ENCODE data around the gene CCDC142. TPM values are rescaled to one million over a fixed set of nuclear protein-coding genes. Genes with fewer than 3 reads are reported as not detected.

The CCDC142 gene
- total RNA-seq, 2 donors from 2014 or later = 28.0 to 28.3 TPM

DNA sequence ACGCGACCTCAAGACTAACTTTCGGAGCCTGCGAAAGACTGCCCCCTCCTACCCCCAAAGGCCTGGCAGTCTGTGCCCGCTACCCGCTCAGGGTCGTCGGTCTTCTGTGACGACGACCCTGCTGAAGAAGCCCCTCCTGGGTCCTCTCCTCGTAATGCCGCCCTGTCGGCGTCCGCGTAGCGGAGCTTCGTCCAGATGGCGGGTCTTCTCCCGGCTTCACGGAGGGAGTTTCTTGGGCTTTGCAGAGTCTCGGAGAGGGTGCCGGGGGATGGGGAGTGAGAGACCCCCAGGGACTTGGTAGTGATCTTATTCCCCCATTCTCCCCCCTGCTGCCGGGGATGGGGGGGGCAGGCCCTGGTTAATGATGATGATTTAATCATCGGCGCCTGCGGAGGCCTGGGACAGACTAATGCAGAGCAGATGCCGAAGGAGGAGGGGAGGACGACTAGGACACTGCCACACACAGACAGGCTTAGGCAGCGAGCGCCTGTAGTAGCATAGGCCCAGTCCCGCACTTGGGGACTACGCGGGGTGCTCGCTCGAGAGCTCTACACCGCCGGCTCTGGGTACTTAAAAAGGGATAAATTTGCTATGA lies 25.2 kb upstream of the CCDC142 start:
- TF ChIP-seq POLR2A (IDR thresholded peaks at IDR 0.05) (no peak), POLR2AphosphoS5 (IDR thresholded peaks at IDR 0.05) (no peak)
- TF ChIP-seq, protein P1, sequence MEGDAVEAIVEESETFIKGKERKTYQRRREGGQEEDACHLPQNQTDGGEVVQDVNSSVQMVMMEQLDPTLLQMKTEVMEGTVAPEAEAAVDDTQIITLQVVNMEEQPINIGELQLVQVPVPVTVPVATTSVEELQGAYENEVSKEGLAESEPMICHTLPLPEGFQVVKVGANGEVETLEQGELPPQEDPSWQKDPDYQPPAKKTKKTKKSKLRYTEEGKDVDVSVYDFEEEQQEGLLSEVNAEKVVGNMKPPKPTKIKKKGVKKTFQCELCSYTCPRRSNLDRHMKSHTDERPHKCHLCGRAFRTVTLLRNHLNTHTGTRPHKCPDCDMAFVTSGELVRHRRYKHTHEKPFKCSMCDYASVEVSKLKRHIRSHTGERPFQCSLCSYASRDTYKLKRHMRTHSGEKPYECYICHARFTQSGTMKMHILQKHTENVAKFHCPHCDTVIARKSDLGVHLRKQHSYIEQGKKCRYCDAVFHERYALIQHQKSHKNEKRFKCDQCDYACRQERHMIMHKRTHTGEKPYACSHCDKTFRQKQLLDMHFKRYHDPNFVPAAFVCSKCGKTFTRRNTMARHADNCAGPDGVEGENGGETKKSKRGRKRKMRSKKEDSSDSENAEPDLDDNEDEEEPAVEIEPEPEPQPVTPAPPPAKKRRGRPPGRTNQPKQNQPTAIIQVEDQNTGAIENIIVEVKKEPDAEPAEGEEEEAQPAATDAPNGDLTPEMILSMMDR (IDR thresholded peaks at IDR 0.05) = no peak
- Histone ChIP-seq H3K27me3 (replicated peaks; ENCODE audit: insufficient read depth) (peaks cover 11% of the 10 kb centered on the region), H3K27ac (peak overlapping the region; percentile 99), H3K4me3 (peak overlapping the region; percentile 82), H3K4me1 (replicated peaks) (peaks cover 12% of the 10 kb centered on the region), H3K36me3 (peaks cover 0 to 12% of the 10 kb centered on the region in 2 donors), H3K9me3 (no peaks in the 10 kb centered on the region)
- intact Hi-C loops (cut with DNase I) = no loop called here
- DNase-seq (ENCODE audit: low spot score) = no peak
- 11% methylated on average over 38 of the region's 38 CpGs for WGBS

DNA sequence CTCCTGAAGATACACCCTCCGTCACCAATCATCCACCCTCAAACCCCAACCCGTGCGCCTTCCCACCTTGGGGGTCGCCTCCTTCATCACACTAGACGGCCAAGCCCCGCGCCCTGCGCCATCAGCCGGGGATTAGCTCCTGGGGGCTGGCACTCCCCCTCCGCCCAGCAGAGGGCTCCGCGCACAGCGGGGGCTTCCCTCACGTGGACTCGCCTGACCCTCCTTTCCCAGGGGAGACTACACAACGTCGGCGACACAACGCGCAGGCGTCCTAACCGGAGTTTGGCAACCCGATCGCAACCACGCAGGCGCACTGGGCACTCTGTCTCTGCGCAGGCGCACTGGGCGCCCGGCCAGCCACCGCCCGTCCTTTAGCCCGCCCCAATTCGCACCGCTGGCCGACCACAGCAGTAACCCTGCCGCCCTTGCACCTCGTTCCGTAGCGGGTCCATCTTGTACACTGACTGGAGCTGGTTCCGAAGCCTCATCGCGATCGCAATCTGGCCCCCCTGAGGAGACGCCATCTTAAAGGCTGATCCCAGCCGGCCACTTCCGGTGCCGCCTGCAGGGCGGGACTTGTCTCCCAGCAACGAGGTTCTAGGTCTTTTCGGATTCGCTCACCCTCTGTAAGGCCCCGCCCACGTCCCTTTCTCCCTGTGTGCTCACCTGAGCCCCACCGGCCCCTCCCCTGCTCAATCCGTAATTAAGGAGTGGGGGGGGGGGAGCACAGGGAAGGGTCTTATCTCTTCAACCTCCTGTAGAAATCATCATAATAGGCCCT lies 24.5 kb upstream of the CCDC142 start, which contains the start of gene PCGF1:
Gene PCGF1, minus strand, starts transcription at position 551 of the 781 bp plus-strand sequence. Its CDS starts 27 bp downstream, at position 524.
- intact Hi-C loops (cut with DNase I) = no loop called here
- peaks cover 12% of the 10 kb centered on the region for H3K4me1 ChIP-seq (replicated peaks)

DNA sequence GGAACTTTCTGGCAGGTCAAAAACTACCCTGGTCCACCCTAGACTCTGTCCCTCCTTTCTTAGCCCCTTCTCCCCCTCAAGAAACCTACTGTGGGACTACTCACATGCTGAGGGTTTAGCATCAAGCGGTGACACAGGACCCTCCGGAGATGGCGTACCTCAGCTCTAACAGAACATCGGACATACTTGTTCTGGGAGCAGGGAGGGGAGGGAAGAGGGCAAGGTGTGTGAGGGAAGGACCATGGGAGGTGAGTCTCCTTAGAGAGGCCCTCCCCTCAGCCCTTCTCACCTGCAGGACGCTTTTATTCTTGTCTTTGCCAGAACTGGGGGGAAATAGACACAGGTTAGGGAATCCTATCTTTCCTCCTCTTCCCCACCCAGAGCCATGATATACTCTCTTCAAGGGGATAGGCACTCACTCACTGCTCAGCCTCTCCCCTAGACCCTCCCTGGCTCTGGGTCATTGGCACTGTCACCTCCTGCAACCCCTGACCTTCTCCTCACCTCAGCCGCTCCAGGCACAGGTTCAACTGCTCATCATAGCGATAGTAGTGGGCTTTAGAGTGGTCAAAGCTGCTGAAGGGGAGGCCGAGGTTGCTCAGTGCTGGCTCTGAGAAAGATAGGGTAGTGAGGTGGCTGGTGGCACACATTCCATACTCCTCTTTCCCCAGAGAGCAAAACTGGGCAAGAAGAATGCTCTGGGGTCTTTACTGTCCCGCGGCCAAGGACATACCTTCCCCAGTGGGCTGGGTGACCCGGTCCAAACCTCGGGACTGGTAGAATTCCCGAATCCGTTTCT lies 22.8 kb upstream of the CCDC142 start:
- Histone ChIP-seq H3K36me3 (peaks cover 0 to 12% of the 10 kb centered on the region in 2 donors), H3K4me1 (replicated peaks) (peaks cover 12% of the 10 kb centered on the region), H3K9me3 (no peaks in the 10 kb centered on the region), H3K4me3 (no peak overlapping the region), H3K27me3 (replicated peaks; ENCODE audit: insufficient read depth) (peaks cover 4% of the 10 kb centered on the region), H3K27ac (no peak overlapping the region)
- WGBS = 98% methylated on average over 14 of the region's 14 CpGs
- no peak for DNase-seq (ENCODE audit: low spot score)
- intact Hi-C loops (cut with DNase I) = no loop called here
- no peak for TF ChIP-seq POLR2A (IDR thresholded peaks at IDR 0.05)
- no peak for TF ChIP-seq POLR2AphosphoS5 (IDR thresholded peaks at IDR 0.05)
- TF ChIP-seq, protein P1 (IDR thresholded peaks at IDR 0.05) = no peak

More for the DNA sequence above, 24.5 kb upstream of the CCDC142 start, which contains the start of gene PCGF1:
- peaks cover 0 to 12% of the 10 kb centered on the region in 2 donors for H3K36me3 ChIP-seq
- H3K9me3 ChIP-seq = no peaks in the 10 kb centered on the region
- DNase-seq (ENCODE audit: low spot score) = peak; percentile 99
- TF ChIP-seq, protein P1 (IDR thresholded peaks at IDR 0.05) = peak in 2 of 4 experiments; percentile 7 to 24
- TF ChIP-seq POLR2A (IDR thresholded peaks at IDR 0.05) = peak; percentile 39
- TF ChIP-seq POLR2AphosphoS5 (IDR thresholded peaks at IDR 0.05) = peak; percentile 92
- peak within 1 kb of the TSS; percentile 99 for H3K27ac ChIP-seq
- peaks cover 7% of the 10 kb centered on the region for H3K27me3 ChIP-seq (replicated peaks; ENCODE audit: insufficient read depth)
- under 1% methylated on average over 51 of the region's 56 CpGs for WGBS
- peak within 1 kb of the TSS; percentile 82 for H3K4me3 ChIP-seq

DNA sequence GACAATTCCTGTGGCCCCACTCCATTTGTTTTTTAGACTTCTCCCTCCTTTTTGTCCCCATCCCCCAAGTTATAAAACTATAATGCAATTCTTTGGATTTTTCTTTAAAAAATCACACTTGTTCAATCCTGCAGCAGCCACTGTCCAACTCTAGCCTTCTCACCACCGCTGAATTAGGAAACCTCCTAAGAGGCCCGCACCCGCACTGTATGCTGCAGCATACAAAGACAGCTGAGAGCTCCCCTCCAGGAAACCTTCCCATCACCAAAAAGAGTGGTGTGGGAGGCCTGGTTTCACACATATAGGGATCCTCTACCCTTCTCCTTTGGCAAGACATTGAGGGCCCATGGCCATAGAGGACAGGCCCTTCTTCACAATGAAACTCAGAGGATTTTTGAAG lies 21.8 kb upstream of the CCDC142 start:
- H3K4me3 ChIP-seq = no peak overlapping the region
- peaks cover 9% of the 10 kb centered on the region for H3K27me3 ChIP-seq (replicated peaks; ENCODE audit: insufficient read depth)
- peaks cover 0 to 12% of the 10 kb centered on the region in 2 donors for H3K36me3 ChIP-seq
- intact Hi-C loops (cut with DNase I) = no loop called here
- no peak overlapping the region for H3K27ac ChIP-seq
- 90% methylated on average over 3 of the region's 3 CpGs for WGBS
- TF ChIP-seq, protein P1 (IDR thresholded peaks at IDR 0.05) = no peak
- TF ChIP-seq POLR2A (IDR thresholded peaks at IDR 0.05) (no peak), POLR2AphosphoS5 (IDR thresholded peaks at IDR 0.05) (no peak)
- no peak for DNase-seq (ENCODE audit: low spot score)
- H3K9me3 ChIP-seq = no peaks in the 10 kb centered on the region
- H3K4me1 ChIP-seq (replicated peaks) = peaks cover 12% of the 10 kb centered on the region

All from prostate gland (tissue), 2 donors.